ENCODE results near the gene F13B. TPM values are rescaled to one million over a fixed set of nuclear protein-coding genes. Genes with fewer than 3 reads are reported as not detected.
"Not testable (repeated sequence)": the region's sequence is repeated elsewhere in the genome, so short reads cannot be mapped to it uniquely, and the experiment has no call there.

The F13B gene
- total and polyA plus RNA-seq, 2 donors: 0.05 TPM; not detected in 1

DNA sequence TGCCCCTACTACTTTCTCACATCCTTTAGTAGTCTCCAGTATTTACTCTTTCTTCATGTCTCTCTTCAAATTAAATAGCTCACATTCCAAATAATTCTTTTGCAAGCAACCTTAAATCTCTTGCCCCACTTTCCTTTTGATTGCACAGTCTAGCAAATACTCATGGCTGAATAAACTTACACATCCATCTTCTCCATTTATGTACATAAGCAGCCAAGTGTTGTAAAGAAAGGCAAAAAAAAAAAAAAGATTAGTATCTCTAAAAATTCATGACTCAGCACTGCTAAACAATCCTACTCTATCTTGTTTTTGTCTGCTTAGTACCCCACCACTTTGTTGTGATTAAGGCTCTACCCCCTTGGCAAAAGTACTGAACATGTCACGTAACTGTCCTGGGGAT, 42.6 kb downstream of the F13B start:
- Histone ChIP-seq H3K4me1 (ENCODE audit: insufficient read depth) (no peaks in the 10 kb centered on the region), H3K27ac (ENCODE audit: low read depth) (no peak overlapping the region), H3K4me3 (ENCODE audit: low read depth, low read length) (no peak overlapping the region), H3K36me3 (ENCODE audit: insufficient read depth) (no peaks in the 10 kb centered on the region)
- no peak for DNase-seq (ENCODE audit: extremely low spot score)
- WGBS: 78% methylated on average over 1 of the region's 1 CpG

DNA sequence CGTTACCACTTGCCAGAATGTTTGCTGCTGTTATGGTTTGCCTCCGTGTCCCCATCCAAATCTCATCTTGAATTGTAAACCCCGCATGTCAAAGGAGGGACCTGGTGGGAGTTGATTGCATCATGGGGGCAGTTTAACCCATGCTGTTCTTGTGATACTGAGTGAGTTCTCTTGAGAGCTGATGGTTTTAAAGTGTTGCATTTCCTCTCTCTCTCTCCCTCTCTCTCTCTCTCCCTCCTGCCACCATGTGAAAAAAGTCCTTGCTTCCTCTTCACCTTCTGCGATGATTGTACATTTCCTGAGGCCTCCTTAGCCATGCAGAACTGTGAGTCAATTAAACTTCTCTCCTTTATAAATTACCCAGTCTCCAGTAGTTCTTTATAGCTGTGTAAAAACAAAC, 45.3 kb downstream of the F13B start:
- 27% methylated on average over 4 of the region's 4 CpGs for WGBS
- Histone ChIP-seq H3K4me3 (ENCODE audit: low read depth, low read length) (no peak overlapping the region), H3K36me3 (ENCODE audit: insufficient read depth) (no peaks in the 10 kb centered on the region), H3K27ac (ENCODE audit: low read depth) (no peak overlapping the region), H3K4me1 (ENCODE audit: insufficient read depth) (no peaks in the 10 kb centered on the region)
- no peak for DNase-seq (ENCODE audit: extremely low spot score)

DNA sequence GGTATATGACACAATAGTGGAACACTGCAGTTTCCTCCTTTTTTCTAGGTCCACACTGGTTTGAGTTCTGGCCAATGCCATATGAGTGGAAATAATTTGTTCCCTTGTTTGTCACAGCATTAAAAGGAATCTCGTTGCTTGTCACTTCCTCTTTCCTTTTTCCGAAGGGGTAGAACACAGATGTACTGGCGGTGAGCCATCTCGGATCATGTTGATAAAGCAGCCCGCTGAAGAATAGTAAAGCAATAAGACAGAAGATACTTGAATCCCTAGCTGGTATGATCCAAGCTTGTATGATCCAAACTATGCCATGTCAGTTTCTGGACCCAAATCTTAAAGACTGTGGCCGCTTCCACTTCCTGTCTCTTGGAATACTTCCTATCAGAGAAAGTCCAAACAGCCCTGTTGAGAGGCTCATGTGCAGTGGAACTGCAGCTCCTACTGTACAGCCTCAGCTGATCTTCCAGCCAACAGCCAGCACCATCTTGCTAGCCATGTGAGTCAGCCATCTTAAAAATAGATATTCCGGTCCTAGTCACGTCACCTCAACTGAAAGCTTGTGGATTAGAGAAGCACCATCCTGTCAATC, 49.4 kb downstream of the F13B start:
- no peak for DNase-seq (ENCODE audit: extremely low spot score)
- Histone ChIP-seq H3K36me3 (ENCODE audit: insufficient read depth) (no peaks in the 10 kb centered on the region), H3K4me3 (ENCODE audit: low read depth, low read length) (no peak overlapping the region), H3K4me1 (ENCODE audit: insufficient read depth) (no peaks in the 10 kb centered on the region), H3K27ac (ENCODE audit: low read depth) (no peak overlapping the region)
- 68% methylated on average over 8 of the region's 8 CpGs for WGBS

DNA sequence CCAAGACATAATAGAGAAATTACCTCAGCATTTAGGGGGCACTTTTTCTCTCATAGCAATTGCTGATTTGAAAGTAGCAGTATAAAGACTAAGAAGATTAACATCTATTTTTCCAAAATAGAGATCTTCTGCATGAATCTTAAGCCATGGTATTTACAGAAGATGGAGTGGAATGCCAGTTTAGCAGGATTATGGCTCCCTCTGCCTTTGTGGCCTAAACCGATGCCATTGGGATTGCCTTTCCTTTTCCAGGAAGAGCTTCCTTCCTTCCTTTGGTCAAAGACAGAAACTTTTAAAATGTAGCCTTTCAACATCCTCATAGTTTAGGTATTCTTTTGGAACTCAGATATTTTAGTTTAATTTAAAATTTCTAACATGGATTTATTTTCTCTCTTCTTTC, 50.3 kb downstream of the F13B start:
- WGBS: 89% methylated on average over 1 of the region's 1 CpG
- Histone ChIP-seq H3K36me3 (ENCODE audit: insufficient read depth) (no peaks in the 10 kb centered on the region), H3K27ac (ENCODE audit: low read depth) (no peak overlapping the region), H3K4me3 (ENCODE audit: low read depth, low read length) (no peak overlapping the region), H3K4me1 (ENCODE audit: insufficient read depth) (no peaks in the 10 kb centered on the region)
- DNase-seq (ENCODE audit: extremely low spot score): no peak

DNA sequence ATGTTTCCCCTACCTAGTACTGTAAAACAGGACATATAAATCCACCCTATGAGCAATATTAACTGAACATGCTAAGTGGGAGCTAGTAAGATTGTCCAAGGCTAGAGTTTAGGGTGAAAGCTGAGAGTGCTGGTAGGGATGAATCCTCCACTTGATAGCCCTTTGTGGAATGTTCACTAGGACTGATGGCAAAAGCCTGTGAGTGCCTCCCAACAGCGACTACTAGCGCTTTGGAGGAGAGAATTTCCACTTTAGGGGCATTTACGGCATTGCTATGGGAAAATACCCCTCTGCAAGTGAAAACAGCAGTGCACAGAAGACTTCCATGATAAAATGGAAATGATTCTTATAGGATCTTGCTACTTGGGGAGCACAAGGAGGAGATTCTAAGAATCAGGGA, 53.8 kb downstream of the F13B start:
- H3K27ac ChIP-seq (ENCODE audit: low read depth): no peak overlapping the region
- DNase-seq (ENCODE audit: extremely low spot score): no peak
- no peaks in the 10 kb centered on the region for H3K4me1 ChIP-seq (ENCODE audit: insufficient read depth)
- H3K36me3 ChIP-seq (ENCODE audit: insufficient read depth): no peaks in the 10 kb centered on the region
- WGBS: 86% methylated on average over 3 of the region's 3 CpGs
- H3K4me3 ChIP-seq (ENCODE audit: low read depth, low read length): no peak overlapping the region

DNA sequence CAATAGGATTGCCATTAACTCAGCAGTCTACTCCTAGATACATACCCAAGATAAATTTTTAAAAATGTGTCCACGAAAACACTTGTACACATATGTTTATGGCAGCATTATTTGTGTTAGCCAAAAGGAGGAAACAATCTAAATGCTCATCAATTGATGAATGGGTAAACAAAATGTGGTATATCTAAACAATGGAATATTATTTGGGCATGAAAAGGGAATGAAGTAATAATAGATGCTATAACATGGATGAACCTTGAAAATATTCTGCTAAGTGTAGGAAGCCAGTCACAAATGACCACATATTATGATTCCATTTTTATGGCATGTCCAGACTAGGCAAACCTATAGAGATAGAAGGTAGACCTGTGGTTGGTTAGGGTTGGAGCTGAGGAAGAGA, 55.4 kb downstream of the F13B start:
- 96% methylated on average over 1 of the region's 1 CpG for WGBS
- DNase-seq (ENCODE audit: extremely low spot score): no peak
- no peak overlapping the region for H3K4me3 ChIP-seq (ENCODE audit: low read depth, low read length)
- no peaks in the 10 kb centered on the region for H3K36me3 ChIP-seq (ENCODE audit: insufficient read depth)
- no peak overlapping the region for H3K27ac ChIP-seq (ENCODE audit: low read depth)
- H3K4me1 ChIP-seq (ENCODE audit: insufficient read depth): no peaks in the 10 kb centered on the region

DNA sequence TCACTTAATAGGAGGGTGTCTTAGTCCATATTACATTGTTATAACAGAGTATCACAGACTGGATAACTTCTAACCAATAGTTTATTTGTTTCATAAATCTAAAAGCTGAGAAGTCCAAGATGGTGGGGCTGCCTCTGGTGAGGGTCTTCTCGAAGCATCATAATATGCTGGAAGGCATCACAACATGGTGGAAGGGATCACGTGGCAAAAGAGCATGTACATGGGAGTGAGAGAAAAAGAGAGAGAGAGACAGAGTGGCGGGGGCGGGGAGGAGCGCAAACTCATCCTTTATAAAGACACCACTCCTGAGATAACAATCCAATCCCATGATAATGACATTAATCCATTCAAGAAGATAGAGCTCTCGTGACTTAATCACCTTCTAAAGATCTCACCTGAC, 58.2 kb downstream of the F13B start:
- 82% methylated on average over 6 of the region's 6 CpGs for WGBS
- Histone ChIP-seq H3K36me3 (ENCODE audit: insufficient read depth) (no peaks in the 10 kb centered on the region), H3K4me1 (ENCODE audit: insufficient read depth) (no peaks in the 10 kb centered on the region), H3K4me3 (ENCODE audit: low read depth, low read length) (no peak overlapping the region), H3K27ac (ENCODE audit: low read depth) (no peak overlapping the region)
- DNase-seq (ENCODE audit: extremely low spot score): no peak

DNA sequence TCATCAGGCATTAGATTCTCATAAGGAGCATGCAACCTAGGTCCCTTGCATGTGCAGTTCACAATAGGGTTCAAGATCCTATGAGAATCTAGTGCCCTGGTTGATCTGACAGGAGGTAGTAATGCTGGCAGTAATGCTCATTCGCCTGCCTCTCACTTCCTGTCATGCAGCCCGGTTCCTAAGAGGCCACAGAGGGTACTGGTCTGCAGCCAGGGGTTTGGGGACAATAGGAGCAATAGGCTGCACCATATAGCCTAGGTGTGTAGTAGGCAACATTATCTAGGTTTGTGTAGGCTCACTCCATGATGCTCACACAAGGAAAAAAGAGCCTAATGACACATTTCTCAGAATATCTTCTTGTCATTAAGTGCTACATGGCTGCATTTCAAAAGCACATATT, 63.9 kb downstream of the F13B start:
- Histone ChIP-seq H3K4me3 (ENCODE audit: low read depth, low read length) (no peak overlapping the region), H3K27ac (ENCODE audit: low read depth) (no peak overlapping the region), H3K4me1 (ENCODE audit: insufficient read depth) (no peaks in the 10 kb centered on the region), H3K36me3 (ENCODE audit: insufficient read depth) (no peaks in the 10 kb centered on the region)
- DNase-seq (ENCODE audit: extremely low spot score): no peak
- WGBS: 72% methylated on average over 2 of the region's 2 CpGs

DNA sequence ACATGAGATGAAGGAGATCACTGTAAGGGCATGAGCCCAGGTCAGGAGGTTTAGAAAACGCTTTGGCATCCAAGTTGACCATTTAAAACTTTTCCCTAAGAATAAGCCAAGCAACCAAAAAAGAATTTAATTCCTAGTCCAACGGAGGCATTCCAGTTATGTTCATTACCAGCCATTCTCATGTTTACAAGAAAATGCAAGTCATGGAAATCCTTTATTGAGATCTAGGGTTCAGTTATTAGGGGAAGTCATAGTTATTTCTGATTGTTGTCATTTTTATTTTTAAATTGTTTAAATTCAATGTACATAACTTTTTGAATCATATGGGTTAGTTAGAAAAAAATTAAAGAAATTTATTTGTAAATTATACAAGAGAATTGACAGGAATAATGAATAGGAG, 65.2 kb downstream of the F13B start:
- Histone ChIP-seq H3K4me3 (ENCODE audit: low read depth, low read length) (no peak overlapping the region), H3K36me3 (ENCODE audit: insufficient read depth) (no peaks in the 10 kb centered on the region), H3K4me1 (ENCODE audit: insufficient read depth) (no peaks in the 10 kb centered on the region), H3K27ac (ENCODE audit: low read depth) (no peak overlapping the region)
- DNase-seq (ENCODE audit: extremely low spot score): no peak
- 80% methylated on average over 2 of the region's 2 CpGs for WGBS

DNA sequence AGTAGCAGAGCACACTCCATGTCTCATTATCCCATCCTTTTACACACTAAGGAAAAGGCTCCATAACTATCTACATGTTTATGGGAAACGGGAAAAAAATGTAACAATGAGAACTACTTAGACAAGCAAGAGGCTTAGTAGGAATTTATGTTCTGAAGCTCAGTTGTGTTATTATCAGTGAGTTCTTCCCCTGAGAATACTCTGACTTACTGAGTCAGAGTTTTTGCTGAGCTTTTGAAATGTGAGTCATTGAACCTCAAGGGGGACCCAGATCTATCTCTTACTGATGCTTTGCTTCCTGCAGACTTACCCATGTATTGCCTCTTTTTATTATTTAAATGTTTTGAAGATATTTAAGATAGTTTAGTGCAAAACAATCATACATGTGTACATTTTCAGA, 69.6 kb downstream of the F13B start:
- Histone ChIP-seq H3K4me1 (ENCODE audit: insufficient read depth) (no peaks in the 10 kb centered on the region), H3K36me3 (ENCODE audit: insufficient read depth) (no peaks in the 10 kb centered on the region), H3K27ac (ENCODE audit: low read depth) (no peak overlapping the region), H3K4me3 (ENCODE audit: low read depth, low read length) (no peak overlapping the region)
- DNase-seq (ENCODE audit: extremely low spot score): no peak
- 26% methylated on average over 1 of the region's 1 CpG for WGBS

DNA sequence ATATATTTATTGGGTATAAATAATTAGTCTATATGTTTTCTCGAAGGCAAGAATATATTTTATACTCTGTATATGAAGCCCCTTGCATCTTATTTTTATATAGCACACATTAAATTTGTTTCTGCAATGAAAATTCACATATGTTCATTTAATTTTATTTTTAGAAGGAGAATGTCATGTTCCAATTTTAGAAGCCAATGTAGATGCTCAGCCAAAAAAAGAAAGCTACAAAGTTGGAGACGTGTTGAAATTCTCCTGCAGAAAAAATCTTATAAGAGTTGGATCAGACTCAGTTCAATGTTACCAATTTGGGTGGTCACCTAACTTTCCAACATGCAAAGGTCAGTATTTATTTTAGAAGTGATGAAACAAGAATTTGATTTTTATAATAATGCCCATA, 73.1 kb downstream of the F13B start:
- Histone ChIP-seq H3K4me1 (ENCODE audit: insufficient read depth) (no peaks in the 10 kb centered on the region), H3K4me3 (ENCODE audit: low read depth, low read length) (no peak overlapping the region), H3K36me3 (ENCODE audit: insufficient read depth) (no peaks in the 10 kb centered on the region), H3K27ac (ENCODE audit: low read depth) (no peak overlapping the region)
- 54% methylated on average over 2 of the region's 2 CpGs for WGBS
- no peak for DNase-seq (ENCODE audit: extremely low spot score)

DNA sequence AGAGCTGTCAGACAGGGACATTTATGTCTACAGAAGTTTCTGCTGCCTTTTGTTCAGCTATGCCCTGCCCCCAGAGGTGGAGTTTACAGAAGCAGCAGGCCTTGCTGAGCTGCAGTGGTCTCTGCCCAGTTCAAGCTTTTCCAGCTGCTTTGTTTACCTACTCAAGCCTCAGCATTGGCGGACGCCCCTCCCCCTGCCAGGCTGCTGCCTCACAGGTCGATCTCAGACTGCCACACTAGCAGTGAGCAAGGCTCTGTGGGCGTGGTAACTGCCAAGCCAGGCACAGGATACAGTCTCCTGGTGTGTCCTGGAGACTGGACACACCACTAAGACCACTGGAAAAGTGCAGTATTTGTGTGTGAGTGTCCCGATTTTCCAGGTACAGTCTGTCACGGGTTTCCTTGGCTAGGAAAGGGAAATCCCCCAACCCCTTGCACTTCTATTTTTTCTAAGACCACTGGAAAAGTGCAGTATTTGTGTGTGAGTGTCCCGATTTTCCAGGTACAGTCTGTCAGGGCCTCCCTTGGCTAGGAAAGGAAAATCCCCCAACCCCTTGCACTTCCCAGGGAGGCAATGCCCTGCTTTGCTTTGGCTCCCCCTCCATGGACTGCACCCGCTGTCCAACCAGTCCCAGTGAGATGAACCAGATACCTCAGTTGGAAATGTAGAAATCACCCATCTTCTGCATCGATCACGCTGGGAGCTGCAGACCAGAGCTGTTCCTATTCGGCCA, 75.0 kb downstream of the F13B start:
- not testable (repeated sequence) for DNase-seq (ENCODE audit: extremely low spot score); H3K27ac ChIP-seq (ENCODE audit: low read depth); H3K4me3 ChIP-seq (ENCODE audit: low read depth, low read length); H3K36me3 ChIP-seq (ENCODE audit: insufficient read depth); H3K4me1 ChIP-seq (ENCODE audit: insufficient read depth)
- whole genome bisulfite sequencing: 55% methylated on average over 11 of the region's 11 CpGs

Data from urinary bladder (tissue), 4 donors.